ENCODE results near the gene IMP4. TPM values are rescaled to one million over a fixed set of nuclear protein-coding genes. Genes with fewer than 3 reads are reported as not detected.

IMP4 gene
- total and polyA plus RNA-seq, 2 of the 13 experiments (the other 11 are each of a cell fraction or from before 2014, with no cell fraction given): 142 to 158 TPM

DNA sequence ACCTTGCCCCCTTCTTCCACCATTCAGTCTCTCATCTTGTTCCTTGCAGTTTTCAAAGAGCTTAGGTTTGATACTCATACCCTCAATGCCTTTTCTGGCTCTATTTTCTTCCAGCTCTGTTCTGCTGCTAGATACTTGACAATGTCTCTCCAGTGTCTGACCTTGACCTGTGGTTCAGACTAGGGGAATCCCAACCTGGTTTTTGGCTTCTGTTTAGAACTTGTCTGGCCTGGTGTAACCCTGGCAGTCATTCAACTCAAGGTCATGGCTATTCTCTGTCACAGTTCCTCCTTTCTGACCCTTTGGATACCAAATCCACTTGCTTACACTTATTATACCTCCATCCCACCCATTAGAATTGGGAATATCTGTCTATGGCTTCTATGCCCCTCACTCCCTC is 31.8 kb upstream of the IMP4 start:
- POLR2A ChIA-PET: no interaction called here
- intact Hi-C loops (cut with micrococcal nuclease; ENCODE audit: unreplicated experiment): no loop called here
- BruUV-seq (replicated peaks): no TSS peak

DNA sequence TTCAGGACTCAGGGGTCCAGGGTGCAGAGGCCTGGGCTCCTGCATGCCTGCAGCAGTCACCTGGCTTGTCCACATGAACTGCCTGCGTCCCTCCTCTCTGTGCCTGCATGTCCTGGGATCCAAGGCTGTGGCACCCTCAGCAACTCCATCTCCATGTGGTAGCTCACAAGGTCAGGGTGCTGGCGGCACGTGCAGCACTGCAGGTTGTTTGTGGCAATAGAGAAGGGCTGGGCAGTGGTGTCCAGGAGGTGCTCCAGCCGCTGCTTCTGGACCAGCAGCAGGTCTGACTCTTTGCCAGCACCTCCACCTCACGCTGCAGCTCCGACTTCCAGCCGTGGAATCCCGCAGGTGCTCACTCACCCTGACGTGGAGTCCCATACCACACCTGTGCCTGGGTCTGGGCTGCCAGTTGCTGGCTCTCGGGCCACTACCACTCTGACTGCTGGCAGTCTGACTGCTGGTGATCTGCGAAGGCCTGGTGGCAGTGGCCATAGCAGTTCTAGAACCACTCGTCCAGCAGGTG is 28.8 kb upstream of the IMP4 start:
- ATAC-seq: no peak; the same call in none of the 3 replicates
- H3K9ac ChIP-seq (ENCODE audit: insufficient read depth, low read depth, low read length): no peak overlapping the region
- WGBS (ENCODE audit: low lambda C conversion rate): 32% methylated on average over 8 of the region's 12 CpGs
- no peak for DNase-seq (ENCODE audit: low spot score)
- peaks cover 1 to 16% of the 10 kb centered on the region in 2 experiments; a peak in 2 of 5 replicates for H3K27me3 ChIP-seq (ENCODE audit: control insufficient read depth in 1 of 2, insufficient read depth in 2 of 2, low read length in 2 of 2)
- no peaks in the 10 kb centered on the region for H3K36me3 ChIP-seq (replicated peaks in 1 of 2; ENCODE audit: control insufficient read depth in 1 of 2, insufficient read depth in 2 of 2, low read length in 2 of 2)
- H2AFZ ChIP-seq (ENCODE audit: low read length): no peak overlapping the region
- no peak overlapping the region for H3K27ac ChIP-seq (ENCODE audit: extremely low read length, insufficient read depth, low read length)
- intact Hi-C loops (cut with micrococcal nuclease; ENCODE audit: unreplicated experiment): no loop called here
- no peak for TF ChIP-seq ZNF772 (CRISPR knock-in tag; IDR thresholded peaks at IDR 0.05)
- no peak for TF ChIP-seq SP4 (CRISPR knock-in tag; IDR thresholded peaks at IDR 0.05)
- no peak for TF ChIP-seq SNAPC2 (CRISPR knock-in tag; IDR thresholded peaks at IDR 0.05)
- TF ChIP-seq BHLHE40 (IDR thresholded peaks at IDR 0.05; ENCODE audit: low read length): peak; percentile 61; the same call in 1 of the 2 replicates
- no TSS peak for BruUV-seq (replicated peaks)
- FAIRE-seq: no peak
- H3K4me2 ChIP-seq (ENCODE audit: low read depth, low read length): no peak overlapping the region
- H3K4me1 ChIP-seq (ENCODE audit: insufficient read depth, low read length): peaks cover 14% of the 10 kb centered on the region
- H4K20me1 ChIP-seq (ENCODE audit: insufficient read depth, low read length): no peaks in the 10 kb centered on the region
- H3K79me2 ChIP-seq (ENCODE audit: insufficient read depth, low read length): no peaks in the 10 kb centered on the region
- ChIA-PET CTCF (ENCODE audit: low intra/inter-chr PET ratio, low total read pairs) (no interaction called here), POLR2A (no interaction called here)
- H3K4me3 ChIP-seq (replicated peaks in 1 of 3; ENCODE audit: insufficient read depth in 1 of 3, low read depth in 2 of 3, low read length in 3 of 3): no peak overlapping the region
- in situ Hi-C loops (cut with HindIII; ENCODE audit: extremely low pct_ligation_motif_present, low pct_unique_long_range_greater_than_20kb): no loop called here
- H3K9me3 ChIP-seq (ENCODE audit: low read length): no peaks in the 10 kb centered on the region

More for the DNA sequence above, 31.8 kb upstream of the IMP4 start:
- Histone ChIP-seq H3K36me3 (replicated peaks in 1 of 2; ENCODE audit: control insufficient read depth in 1 of 2, insufficient read depth in 2 of 2, low read length in 2 of 2) (no peaks in the 10 kb centered on the region), H2AFZ (ENCODE audit: low read length) (no peak overlapping the region), H3K27me3 (ENCODE audit: control insufficient read depth in 1 of 2, insufficient read depth in 2 of 2, low read length in 2 of 2) (peaks cover 1 to 16% of the 10 kb centered on the region in 2 experiments; a peak in 2 of 5 replicates), H3K27ac (ENCODE audit: extremely low read length, insufficient read depth, low read length) (no peak overlapping the region), H4K20me1 (ENCODE audit: insufficient read depth, low read length) (no peaks in the 10 kb centered on the region), H3K9ac (ENCODE audit: insufficient read depth, low read depth, low read length) (no peak overlapping the region), H3K4me2 (ENCODE audit: low read depth, low read length) (no peak overlapping the region), H3K4me3 (replicated peaks in 1 of 3; ENCODE audit: insufficient read depth in 1 of 3, low read depth in 2 of 3, low read length in 3 of 3) (no peak overlapping the region), H3K4me1 (ENCODE audit: insufficient read depth, low read length) (0 out of 2 replicates have a peak, but pooled peaks cover under 1% of the 10 kb centered on the region), H3K9me3 (ENCODE audit: low read length) (no peaks in the 10 kb centered on the region), H3K79me2 (ENCODE audit: insufficient read depth, low read length) (no peaks in the 10 kb centered on the region)
- in situ Hi-C loops (cut with HindIII; ENCODE audit: extremely low pct_ligation_motif_present, low pct_unique_long_range_greater_than_20kb): no loop called here
- DNase-seq (ENCODE audit: low spot score) (no peak), ATAC-seq (no peak), FAIRE-seq (no peak)
- no peak for TF ChIP-seq ZNF33B (CRISPR knock-in tag; IDR thresholded peaks at IDR 0.05)
- no peak for TF ChIP-seq EED (CRISPR knock-in tag; IDR thresholded peaks at IDR 0.05)
- no peak for TF ChIP-seq ZNF230 (CRISPR knock-in tag; IDR thresholded peaks at IDR 0.05)
- CTCF ChIA-PET (ENCODE audit: low intra/inter-chr PET ratio, low total read pairs): no interaction called here
